Measurements from ENCODE around the gene ARFGEF3.

The ARFGEF3 gene

GRCh38 chr6:138161088-138161337, 726 bp upstream of the ARFGEF3 start:
- H3K36me3 ChIP-seq (replicated peaks; ENCODE audit: low read depth, low read length), result no peaks in the 10 kb centered on the region
- no peak overlapping the region for H2AFZ ChIP-seq (ENCODE audit: low read depth, low read length)
- H4K20me1 ChIP-seq (ENCODE audit: insufficient read depth, low read length), result no peaks in the 10 kb centered on the region
- no peak overlapping the region for H3K4me3 ChIP-seq (ENCODE audit: low read length)
- H3K79me2 ChIP-seq (ENCODE audit: low read length), result no peaks in the 10 kb centered on the region
- TF ChIP-seq EZH2phosphoT487 (IDR thresholded peaks at IDR 0.05; ENCODE audit: low read depth) (no peak), CTCF (IDR thresholded peaks at IDR 0.05; ENCODE audit: low read depth, low read length) (no peak)
- no peaks in the 10 kb centered on the region for H3K9me3 ChIP-seq (ENCODE audit: insufficient read depth, low read length)
- H3K4me1 ChIP-seq (ENCODE audit: low read length), result no peaks in the 10 kb centered on the region
- peaks cover 5% of the 10 kb centered on the region; the same call in 1 of the 2 replicates for H3K27me3 ChIP-seq (ENCODE audit: low read depth, low read length)
- no peak overlapping the region for H3K4me2 ChIP-seq (ENCODE audit: low read length)
- no peak overlapping the region for H3K9ac ChIP-seq (ENCODE audit: low read length)
- no peak overlapping the region for H3K27ac ChIP-seq (ENCODE audit: low read length)

- no peak overlapping the region for H3K9ac ChIP-seq (ENCODE audit: low read length)
Measured at GRCh38 chr6:138162111-138162954, 594 bp downstream of the ARFGEF3 start.

GRCh38 chr6:138162955-138163575, 1.3 kb downstream of the ARFGEF3 start:
- no peak overlapping the region for H2AFZ ChIP-seq (ENCODE audit: low read depth, low read length)
- no peaks in the 10 kb centered on the region for H3K79me2 ChIP-seq (ENCODE audit: low read length)
- TF ChIP-seq EZH2phosphoT487 (IDR thresholded peaks at IDR 0.05; ENCODE audit: low read depth) (no peak), CTCF (IDR thresholded peaks at IDR 0.05; ENCODE audit: low read depth, low read length) (no peak)
- H3K4me1 ChIP-seq (ENCODE audit: low read length), result no peaks in the 10 kb centered on the region
- no peaks in the 10 kb centered on the region for H3K27me3 ChIP-seq (ENCODE audit: low read depth, low read length)
- no peak overlapping the region for H3K9ac ChIP-seq (ENCODE audit: low read length)
- H3K27ac ChIP-seq (ENCODE audit: low read length), result no peak overlapping the region
- H3K4me2 ChIP-seq (ENCODE audit: low read length), result no peak overlapping the region
- no peaks in the 10 kb centered on the region for H3K9me3 ChIP-seq (ENCODE audit: insufficient read depth, low read length)
- no peaks in the 10 kb centered on the region for H3K36me3 ChIP-seq (replicated peaks; ENCODE audit: low read depth, low read length)
- H3K4me3 ChIP-seq (ENCODE audit: low read length), result no peak overlapping the region
- H4K20me1 ChIP-seq (ENCODE audit: insufficient read depth, low read length), result no peaks in the 10 kb centered on the region

More at GRCh38 chr6:138162111-138162954, 594 bp downstream of the ARFGEF3 start:
- TF ChIP-seq CTCF (IDR thresholded peaks at IDR 0.05; ENCODE audit: low read depth, low read length), result no peak
- TF ChIP-seq EZH2phosphoT487 (IDR thresholded peaks at IDR 0.05; ENCODE audit: low read depth), result no peak
- Histone ChIP-seq H3K4me2 (ENCODE audit: low read length) (no peak overlapping the region), H3K9me3 (ENCODE audit: insufficient read depth, low read length) (no peaks in the 10 kb centered on the region), H3K36me3 (replicated peaks; ENCODE audit: low read depth, low read length) (no peaks in the 10 kb centered on the region), H2AFZ (ENCODE audit: low read depth, low read length) (no peak overlapping the region), H3K4me1 (ENCODE audit: low read length) (no peaks in the 10 kb centered on the region), H3K4me3 (ENCODE audit: low read length) (no peak overlapping the region), H3K27ac (ENCODE audit: low read length) (no peak overlapping the region), H3K79me2 (ENCODE audit: low read length) (no peaks in the 10 kb centered on the region), H4K20me1 (ENCODE audit: insufficient read depth, low read length) (no peaks in the 10 kb centered on the region), H3K27me3 (ENCODE audit: low read depth, low read length) (peaks cover under 1% of the 10 kb centered on the region; the same call in 1 of the 2 replicates)

GRCh38 chr6:138175596-138175995, 13.9 kb downstream of the ARFGEF3 start:
- no peak overlapping the region for H3K4me3 ChIP-seq (ENCODE audit: low read length)
- no peaks in the 10 kb centered on the region for H3K4me1 ChIP-seq (ENCODE audit: low read length)
- H3K27me3 ChIP-seq (ENCODE audit: low read depth, low read length), result no peaks in the 10 kb centered on the region
- no peaks in the 10 kb centered on the region for H3K36me3 ChIP-seq (replicated peaks; ENCODE audit: low read depth, low read length)
- H4K20me1 ChIP-seq (ENCODE audit: insufficient read depth, low read length), result no peaks in the 10 kb centered on the region
- TF ChIP-seq EZH2phosphoT487 (IDR thresholded peaks at IDR 0.05; ENCODE audit: low read depth), result no peak
- TF ChIP-seq CTCF (IDR thresholded peaks at IDR 0.05; ENCODE audit: low read depth, low read length), result no peak
- no peaks in the 10 kb centered on the region for H3K9me3 ChIP-seq (ENCODE audit: insufficient read depth, low read length)
- H3K79me2 ChIP-seq (ENCODE audit: low read length), result no peaks in the 10 kb centered on the region
- no peak overlapping the region for H3K9ac ChIP-seq (ENCODE audit: low read length)
- H2AFZ ChIP-seq (ENCODE audit: low read depth, low read length), result no peak overlapping the region
- no peak overlapping the region for H3K4me2 ChIP-seq (ENCODE audit: low read length)
- H3K27ac ChIP-seq (ENCODE audit: low read length), result no peak overlapping the region
